Glutamatergic neuron (in vitro differentiated cells): Measurements from ENCODE around the gene OR11H12. TPM values are rescaled to one million over a fixed set of nuclear protein-coding genes. Genes with fewer than 3 reads are reported as not detected.
"Not testable (repeated sequence)": the region's sequence is repeated elsewhere in the genome, so short reads cannot be mapped to it uniquely, and the experiment has no call there.

Experiments
- DNase-seq: peaks from one replicate; pipeline ENCODE4 v3.0.0; 2022
- H3K27ac Mint-ChIP-seq: one replicate; pipeline ENCODE4 v1.8.0; 2020; ENCODE audit warnings: mild to moderate bottlenecking, mixed read lengths, inconsistent platforms; ENCODE audit not compliant: unreplicated experiment
- H3K27me3 Mint-ChIP-seq: one replicate; pipeline ENCODE4 v1.8.0; 2020; ENCODE audit warnings: mild to moderate bottlenecking, moderate library complexity, mixed read lengths, inconsistent platforms; ENCODE audit not compliant: unreplicated experiment
- H3K36me3 Mint-ChIP-seq: one replicate; pipeline ENCODE4 v1.8.0; 2020; ENCODE audit warnings: mild to moderate bottlenecking, mixed read lengths, inconsistent platforms; ENCODE audit not compliant: unreplicated experiment
- H3K4me1 Mint-ChIP-seq: one replicate; pipeline ENCODE4 v1.8.0; 2020; ENCODE audit warnings: mild to moderate bottlenecking, low read depth, mixed read lengths, inconsistent platforms; ENCODE audit not compliant: unreplicated experiment
- H3K4me3 Mint-ChIP-seq: one replicate; pipeline ENCODE4 v1.8.0; 2020; ENCODE audit warnings: mild to moderate bottlenecking, mixed read lengths, inconsistent platforms; ENCODE audit not compliant: unreplicated experiment
- H3K9me3 Mint-ChIP-seq: one replicate; pipeline ENCODE4 v1.8.0; 2020; ENCODE audit warnings: mild to moderate bottlenecking, moderate library complexity, mixed read lengths, inconsistent platforms; ENCODE audit not compliant: unreplicated experiment
- long read RNA-seq: library from polyadenylated mRNA; unstranded; transcript quantifications from one replicate; pipeline ENCODE4 v2.0.0, GENCODE V29; 2020; ENCODE audit not compliant: unreplicated experiment
- total RNA-seq: library from RNA; stranded (reverse); fragmentation: NEBNext Ultra II Directional; extraction: Animal tissue kit (Norgen Biotek cat#: 25700); gene quantifications from one replicate; pipeline ENCODE4 v1.2.1, GENCODE V29; 2021; ENCODE audit not compliant: unreplicated experiment

OR11H12 gene
- total RNA-seq = not detected
- long read RNA-seq = 0 reads

DNA sequence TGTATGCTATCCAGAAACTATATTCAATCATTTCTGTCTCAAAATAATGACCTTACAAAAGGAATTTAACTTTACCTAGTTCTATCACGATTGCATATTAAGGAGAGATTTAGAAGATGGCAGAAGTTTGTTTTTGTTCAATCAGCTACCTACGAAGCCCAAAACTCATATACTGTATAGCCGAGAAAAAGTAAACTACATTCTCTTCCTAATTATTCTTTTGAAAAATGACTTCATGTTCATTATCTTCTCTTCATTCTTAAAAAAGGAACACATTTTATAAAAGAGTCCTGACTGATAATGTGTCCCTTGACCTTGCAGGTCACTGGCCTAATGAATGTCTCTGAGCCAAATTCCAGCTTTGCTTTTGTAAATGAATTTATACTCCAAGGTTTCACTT, at the start of gene OR11H12:
Gene OR11H12, plus strand, starts transcription at position 301 of the 400 bp plus-strand sequence. Its CDS starts 0 bp downstream, at position 301.
- not testable (repeated sequence) for H3K9me3 Mint-ChIP-seq, H3K4me3 Mint-ChIP-seq, DNase-seq, H3K27me3 Mint-ChIP-seq, H3K27ac Mint-ChIP-seq, H3K36me3 Mint-ChIP-seq, H3K4me1 Mint-ChIP-seq

DNA sequence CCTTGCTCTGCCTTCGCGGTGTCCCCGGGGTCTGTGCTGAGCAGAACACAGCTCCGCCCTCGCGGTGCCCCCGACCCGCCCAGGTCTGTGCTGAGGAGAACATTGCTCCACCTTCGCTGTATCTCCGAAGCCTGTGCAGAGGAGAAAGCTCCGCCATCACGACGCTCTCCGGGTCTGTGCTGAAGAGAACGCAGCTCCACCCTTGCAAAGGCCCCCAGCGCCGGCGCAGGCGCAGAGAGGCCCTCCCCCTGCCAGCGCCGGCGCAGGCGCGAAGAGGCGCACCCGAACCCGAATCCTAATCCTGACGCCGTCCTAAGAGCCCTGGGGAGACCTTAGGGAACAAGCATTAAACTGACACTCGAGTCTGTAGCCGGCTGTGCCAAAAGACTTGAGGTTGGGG, 18.0 kb upstream of the OR11H12 start:
- not testable (repeated sequence) for H3K4me3 Mint-ChIP-seq, H3K27me3 Mint-ChIP-seq, H3K36me3 Mint-ChIP-seq, DNase-seq, H3K9me3 Mint-ChIP-seq, H3K4me1 Mint-ChIP-seq, H3K27ac Mint-ChIP-seq

DNA sequence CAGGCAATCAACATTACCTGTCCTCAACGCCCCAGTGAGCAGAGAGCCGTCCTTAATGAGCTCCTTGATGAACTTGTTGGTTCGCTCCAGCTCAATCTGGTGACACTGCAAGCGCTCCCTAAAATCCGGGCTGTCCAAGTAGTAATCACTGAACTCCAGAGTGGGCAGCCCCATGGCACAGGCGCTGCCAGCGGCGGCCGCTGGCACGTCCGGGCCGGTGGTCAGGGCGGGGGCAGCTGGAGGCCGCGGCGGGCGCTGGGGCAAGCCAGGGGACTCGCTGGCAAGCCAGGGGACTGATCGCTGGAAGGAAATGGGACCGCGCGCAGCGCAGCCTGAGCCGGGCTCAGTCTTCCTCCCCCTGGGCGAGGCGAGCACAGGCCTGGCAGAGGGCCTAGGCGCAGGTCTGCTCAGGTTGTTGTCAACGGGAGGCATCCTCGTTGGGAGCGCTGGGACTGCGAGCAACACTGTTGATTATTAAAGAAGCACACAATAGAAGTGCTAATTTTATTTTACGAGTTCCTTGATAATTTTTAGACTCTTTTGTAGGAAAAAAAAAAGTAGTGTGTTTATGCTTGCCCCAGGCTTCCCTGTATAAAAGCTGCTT, 25.8 kb downstream of the OR11H12 start:
- not testable (repeated sequence) for H3K36me3 Mint-ChIP-seq, H3K27me3 Mint-ChIP-seq, H3K9me3 Mint-ChIP-seq, H3K4me1 Mint-ChIP-seq, H3K27ac Mint-ChIP-seq, H3K4me3 Mint-ChIP-seq, DNase-seq

DNA sequence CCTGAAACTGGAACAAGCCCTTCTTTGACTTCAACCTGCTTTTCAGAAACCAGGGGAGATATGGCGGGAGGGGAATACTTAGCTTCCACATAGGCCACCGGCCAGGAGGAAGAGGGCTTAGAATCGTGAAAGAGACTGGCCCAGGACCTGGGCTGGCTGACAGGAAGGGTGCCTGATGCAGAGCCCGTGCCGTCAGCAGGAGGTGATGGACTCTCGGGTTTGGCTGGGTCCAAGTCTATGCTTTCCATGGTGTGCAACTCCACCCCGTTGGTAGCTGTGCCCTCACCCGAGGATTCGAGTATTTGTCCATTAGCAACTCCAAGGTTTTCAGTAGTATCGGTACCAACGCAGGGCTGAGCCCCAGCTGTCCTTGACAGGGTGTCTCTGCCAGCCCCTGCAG, 35.1 kb downstream of the OR11H12 start:
- H3K9me3 Mint-ChIP-seq, H3K4me3 Mint-ChIP-seq, H3K36me3 Mint-ChIP-seq, H3K27ac Mint-ChIP-seq, DNase-seq, H3K4me1 Mint-ChIP-seq, H3K27me3 Mint-ChIP-seq: not testable (repeated sequence)

DNA sequence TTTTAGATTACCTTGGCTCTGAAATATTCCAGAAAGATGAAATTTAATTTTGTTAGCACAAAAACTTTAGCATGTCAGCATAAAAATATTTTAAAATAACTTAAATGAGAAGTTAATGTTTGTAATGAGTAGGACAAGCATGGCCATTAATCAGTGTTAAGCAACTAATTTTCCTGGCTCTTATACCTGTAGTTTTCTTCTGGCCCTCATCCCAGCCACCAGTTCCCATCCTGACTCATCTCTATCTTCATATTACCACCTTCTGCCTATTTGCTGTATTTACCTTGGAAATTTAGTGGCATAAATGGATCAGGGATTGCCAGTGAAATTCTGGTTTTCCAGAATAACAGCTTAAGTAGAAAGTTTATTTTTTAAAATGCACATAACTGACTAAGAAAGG, 37.1 kb downstream of the OR11H12 start:
- not testable (repeated sequence) for H3K4me1 Mint-ChIP-seq, H3K27ac Mint-ChIP-seq, H3K27me3 Mint-ChIP-seq, H3K9me3 Mint-ChIP-seq, H3K4me3 Mint-ChIP-seq, H3K36me3 Mint-ChIP-seq, DNase-seq

DNA sequence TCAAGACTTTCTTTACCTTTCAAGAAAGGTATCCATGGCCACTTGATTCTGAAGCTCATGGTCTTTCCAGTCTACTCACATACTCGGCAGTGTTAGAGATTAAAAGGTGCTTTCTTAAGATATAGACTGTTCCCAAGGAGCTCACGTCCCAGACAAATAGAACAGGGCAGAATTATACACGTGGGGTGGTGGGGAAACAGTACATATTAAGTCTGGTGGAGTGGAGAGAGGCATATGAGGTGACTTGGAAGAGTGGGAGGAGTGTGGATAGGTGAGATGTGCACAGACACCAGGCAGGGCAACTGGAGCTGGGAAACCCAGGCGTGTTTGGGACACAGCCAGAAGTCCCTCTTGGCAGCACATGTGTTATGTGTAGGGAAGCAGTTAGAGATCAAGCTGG, 37.9 kb downstream of the OR11H12 start:
- not testable (repeated sequence) for H3K27ac Mint-ChIP-seq, H3K9me3 Mint-ChIP-seq, H3K4me1 Mint-ChIP-seq, H3K4me3 Mint-ChIP-seq, H3K27me3 Mint-ChIP-seq, DNase-seq, H3K36me3 Mint-ChIP-seq

DNA sequence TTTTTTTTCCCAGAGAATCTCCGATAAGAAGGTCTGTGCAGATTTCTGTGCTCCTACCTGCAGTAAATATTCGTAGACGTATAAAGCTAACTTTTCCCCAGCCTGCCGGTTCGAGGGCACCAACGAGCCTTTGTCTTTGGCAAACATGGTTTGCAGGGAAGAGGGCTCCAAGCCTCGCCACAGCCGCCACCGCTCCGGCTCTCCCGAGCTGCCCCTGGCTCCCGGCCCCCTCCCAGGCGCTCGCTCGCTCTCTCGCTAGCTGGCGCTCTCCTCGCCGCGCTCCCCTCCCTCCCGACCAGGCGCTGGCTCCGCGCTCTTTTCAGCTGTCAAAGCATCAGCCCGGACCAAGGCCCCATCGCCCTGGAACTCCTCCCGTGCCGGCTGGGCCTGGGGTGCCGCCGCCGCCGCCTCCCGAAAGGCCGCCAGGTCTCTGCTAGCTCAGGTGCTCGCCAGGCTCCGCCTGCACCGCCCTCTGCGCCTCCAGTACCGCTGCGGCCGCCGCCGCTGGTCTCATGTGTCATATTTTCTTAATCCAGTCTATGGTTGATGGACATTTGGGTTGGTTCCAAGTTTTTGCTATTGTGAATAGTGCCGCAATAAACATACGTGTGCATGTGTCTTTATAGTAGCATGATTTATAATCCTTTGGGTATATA, 45.3 kb downstream of the OR11H12 start:
- not testable (repeated sequence) for H3K27me3 Mint-ChIP-seq, H3K4me1 Mint-ChIP-seq, H3K9me3 Mint-ChIP-seq, H3K4me3 Mint-ChIP-seq, H3K27ac Mint-ChIP-seq, DNase-seq, H3K36me3 Mint-ChIP-seq
